ENCODE data around the gene EVC.

Gene EVC

DNA sequence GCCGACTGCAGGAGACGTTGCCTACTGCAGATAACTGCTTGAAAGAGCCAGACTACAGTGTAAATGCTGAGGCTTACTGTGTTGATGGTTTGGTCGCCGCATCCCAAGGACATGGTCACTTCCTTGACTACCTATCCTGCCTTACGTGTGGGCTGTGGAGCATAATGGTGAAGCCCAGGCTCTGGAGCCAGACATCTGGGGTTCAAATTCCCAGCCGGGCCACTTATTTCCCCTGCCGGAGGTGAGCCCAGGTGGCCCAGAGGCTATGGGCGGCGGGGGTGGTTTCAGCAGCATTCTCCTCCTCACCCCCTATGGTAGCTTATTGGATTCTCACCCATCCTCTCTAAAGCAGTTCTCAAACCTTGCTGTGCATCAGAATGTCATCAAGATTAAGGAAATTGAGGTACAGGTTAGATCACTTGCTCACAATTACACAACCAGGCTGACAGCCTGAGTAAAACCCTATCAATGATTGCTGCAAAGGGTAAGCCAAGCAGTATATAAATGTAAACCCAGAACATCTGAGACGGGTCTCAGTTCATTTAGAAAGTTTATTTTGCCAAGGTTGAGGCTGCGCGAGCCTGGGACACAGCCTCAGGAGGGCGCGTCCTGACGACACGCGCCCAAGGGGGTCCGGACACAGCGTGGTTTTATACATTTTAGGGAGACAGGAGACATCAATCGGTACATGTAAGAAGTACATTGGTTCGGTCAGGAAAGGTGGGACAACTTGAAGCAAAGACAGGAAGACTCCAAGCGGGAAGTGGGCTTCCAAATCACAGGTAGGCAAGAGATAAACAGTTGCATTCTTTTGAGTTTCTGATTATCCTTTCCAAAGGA, 48.5 kb downstream of the EVC start:
- Histone ChIP-seq H3K27ac (ENCODE audit: low read length) (no peak overlapping the region), H3K9me3 (ENCODE audit: control insufficient read depth, low read depth, low read length) (no peaks in the 10 kb centered on the region), H3K9ac (ENCODE audit: low read length) (no peak overlapping the region), H3K27me3 (ENCODE audit: control insufficient read depth, insufficient read depth, low read length) (no peaks in the 10 kb centered on the region), H3K4me3 (ENCODE audit: low read length) (no peak overlapping the region), H3K4me1 (ENCODE audit: control insufficient read depth, low read depth, low read length) (no peaks in the 10 kb centered on the region), H3K36me3 (ENCODE audit: control insufficient read depth, low read depth, low read length) (peaks cover 5% of the 10 kb centered on the region)

DNA sequence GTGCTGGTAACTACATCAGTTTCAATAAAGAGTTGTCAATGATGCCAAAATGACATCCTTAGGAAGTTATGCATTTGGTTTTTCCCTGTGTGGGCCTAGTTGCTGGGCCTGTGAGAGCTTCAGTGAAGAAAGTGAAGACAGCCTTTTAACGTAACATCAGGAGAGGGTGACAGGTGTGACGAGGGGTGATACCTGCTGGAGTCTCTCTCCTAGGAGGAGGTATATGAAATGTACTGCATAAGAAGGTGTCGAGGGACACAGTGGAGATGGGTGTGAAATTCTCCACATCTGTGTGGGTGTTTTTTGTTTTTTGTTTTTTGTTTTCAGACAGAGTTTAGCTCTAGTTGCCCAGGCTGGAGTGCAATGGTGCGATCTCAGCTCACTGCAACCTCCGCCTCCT, 49.2 kb downstream of the EVC start:
- Histone ChIP-seq H3K9me3 (ENCODE audit: control insufficient read depth, low read depth, low read length) (no peaks in the 10 kb centered on the region), H3K27ac (ENCODE audit: low read length) (no peak overlapping the region), H3K27me3 (ENCODE audit: control insufficient read depth, insufficient read depth, low read length) (no peaks in the 10 kb centered on the region), H3K9ac (ENCODE audit: low read length) (no peak overlapping the region), H3K4me3 (ENCODE audit: low read length) (no peak overlapping the region), H3K4me1 (ENCODE audit: control insufficient read depth, low read depth, low read length) (no peaks in the 10 kb centered on the region), H3K36me3 (ENCODE audit: control insufficient read depth, low read depth, low read length) (peaks cover 5% of the 10 kb centered on the region)

DNA sequence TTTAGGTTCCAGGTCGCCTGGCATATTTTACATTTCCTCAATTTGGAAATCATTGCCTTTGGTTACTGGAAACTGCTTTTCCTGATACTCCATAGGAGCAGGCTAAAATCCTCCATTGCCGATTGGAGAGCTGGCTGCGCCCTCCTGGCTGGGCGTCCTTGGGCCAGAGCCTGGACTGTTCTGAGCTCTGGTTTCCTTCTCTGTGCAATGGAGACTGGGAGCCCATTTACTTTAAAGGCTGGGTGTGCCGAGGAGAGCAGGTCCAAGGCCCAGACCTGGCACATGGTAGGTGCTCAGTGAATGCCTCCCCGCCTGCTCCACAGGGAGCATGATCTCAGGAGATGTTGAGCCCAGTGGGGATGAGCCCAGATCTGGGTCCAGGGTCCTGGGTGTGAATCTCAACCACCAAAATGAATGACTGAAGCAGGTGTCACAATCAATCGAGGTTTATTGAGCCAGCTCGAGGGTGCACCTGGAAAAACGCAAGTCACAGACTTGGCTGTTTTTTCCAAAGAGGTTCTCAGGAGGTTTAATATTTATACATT, 50.0 kb downstream of the EVC start:
- H3K27ac ChIP-seq (ENCODE audit: low read length) = no peak overlapping the region
- no peak overlapping the region for H3K9ac ChIP-seq (ENCODE audit: low read length)
- H3K36me3 ChIP-seq (ENCODE audit: control insufficient read depth, low read depth, low read length) = peaks cover 5% of the 10 kb centered on the region
- no peaks in the 10 kb centered on the region for H3K9me3 ChIP-seq (ENCODE audit: control insufficient read depth, low read depth, low read length)
- H3K4me3 ChIP-seq (ENCODE audit: low read length) = no peak overlapping the region
- H3K27me3 ChIP-seq (ENCODE audit: control insufficient read depth, insufficient read depth, low read length) = no peaks in the 10 kb centered on the region
- no peaks in the 10 kb centered on the region for H3K4me1 ChIP-seq (ENCODE audit: control insufficient read depth, low read depth, low read length)

DNA sequence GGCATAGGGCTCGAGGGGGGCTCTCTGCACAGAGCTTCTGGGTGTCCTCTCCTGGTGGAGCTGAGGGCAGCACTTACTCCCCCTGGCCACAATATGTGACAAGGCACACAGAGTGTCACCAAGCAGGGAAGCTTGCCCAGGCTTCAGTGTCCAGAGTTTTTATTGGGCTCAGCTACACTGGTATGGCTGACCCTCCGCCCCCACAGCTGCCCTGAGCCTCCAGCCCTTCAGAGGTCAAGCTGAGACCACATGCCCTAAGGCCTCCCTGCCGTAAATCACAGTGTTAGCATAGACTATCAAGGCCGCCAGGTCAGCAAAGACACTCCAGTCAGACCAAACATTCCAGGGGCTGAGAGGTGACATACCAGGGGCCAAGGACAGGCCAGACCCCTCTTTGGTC, 59.0 kb downstream of the EVC start:
- Histone ChIP-seq H3K9me3 (ENCODE audit: control insufficient read depth, low read depth, low read length) (peaks cover 6% of the 10 kb centered on the region), H3K27me3 (ENCODE audit: control insufficient read depth, insufficient read depth, low read length) (no peaks in the 10 kb centered on the region), H3K4me1 (ENCODE audit: control insufficient read depth, low read depth, low read length) (peaks cover 11% of the 10 kb centered on the region), H3K27ac (ENCODE audit: low read length) (no peak overlapping the region), H3K4me3 (ENCODE audit: low read length) (no peak overlapping the region), H3K9ac (ENCODE audit: low read length) (no peak overlapping the region), H3K36me3 (ENCODE audit: control insufficient read depth, low read depth, low read length) (no peaks in the 10 kb centered on the region)

DNA sequence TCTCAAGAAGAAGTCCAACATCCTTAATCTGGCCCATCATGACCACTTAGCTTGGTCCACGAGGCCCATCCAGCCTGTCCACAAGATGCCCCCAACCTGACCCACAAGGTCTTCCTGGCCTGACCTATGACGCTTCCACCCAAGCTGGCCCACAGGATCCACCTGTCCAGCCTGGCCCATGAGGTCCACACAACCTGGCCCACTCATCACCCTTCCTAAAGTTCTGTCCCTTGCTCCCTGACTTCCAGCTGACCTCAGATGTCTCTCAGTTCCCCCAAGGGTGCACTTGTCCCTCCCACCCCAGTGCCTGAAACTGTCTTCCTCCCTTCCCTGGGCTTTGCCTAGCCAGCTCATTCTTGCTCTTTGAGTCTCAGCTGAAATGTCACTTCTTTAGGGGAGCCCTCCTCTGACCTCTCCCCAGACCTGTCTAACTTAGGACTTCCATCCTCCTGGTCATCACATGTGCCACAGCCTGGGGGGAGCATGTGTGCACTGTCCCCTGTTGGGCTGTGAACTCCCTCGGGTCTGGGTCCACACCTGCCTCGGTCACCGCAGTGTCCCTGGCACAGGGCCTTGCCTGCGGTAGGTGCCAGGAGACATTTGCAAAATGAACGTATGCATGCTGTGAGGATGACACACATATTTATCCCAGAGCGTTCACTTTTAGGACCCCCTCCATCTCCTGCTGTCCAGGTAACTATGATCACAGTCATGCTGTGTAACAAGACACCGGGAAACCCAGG, 61.7 kb downstream of the EVC start:
- Histone ChIP-seq H3K9me3 (ENCODE audit: control insufficient read depth, low read depth, low read length) (peaks cover 14% of the 10 kb centered on the region), H3K36me3 (ENCODE audit: control insufficient read depth, low read depth, low read length) (no peaks in the 10 kb centered on the region), H3K27me3 (ENCODE audit: control insufficient read depth, insufficient read depth, low read length) (no peaks in the 10 kb centered on the region), H3K9ac (ENCODE audit: low read length) (no peak overlapping the region), H3K4me1 (ENCODE audit: control insufficient read depth, low read depth, low read length) (peaks cover 11% of the 10 kb centered on the region), H3K4me3 (ENCODE audit: low read length) (no peak overlapping the region), H3K27ac (ENCODE audit: low read length) (no peak overlapping the region)

DNA sequence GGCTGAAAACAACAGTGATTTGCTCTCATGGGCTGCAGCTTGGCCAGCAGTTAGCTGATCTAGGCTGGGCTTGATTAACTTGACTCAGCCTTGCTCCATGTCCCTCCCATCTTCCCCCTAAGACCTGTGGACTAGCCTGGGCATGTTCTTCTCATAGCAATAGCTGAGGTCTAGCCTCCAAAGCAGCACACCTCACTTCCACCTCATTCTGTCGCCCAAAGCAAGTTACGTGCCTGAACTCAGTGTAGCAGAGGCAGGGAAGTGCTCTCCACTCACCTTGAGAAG, 62.2 kb downstream of the EVC start:
- H3K9ac ChIP-seq (ENCODE audit: low read length) = no peak overlapping the region
- H3K27me3 ChIP-seq (ENCODE audit: control insufficient read depth, insufficient read depth, low read length) = no peaks in the 10 kb centered on the region
- no peak overlapping the region for H3K27ac ChIP-seq (ENCODE audit: low read length)
- H3K4me3 ChIP-seq (ENCODE audit: low read length) = no peak overlapping the region
- H3K36me3 ChIP-seq (ENCODE audit: control insufficient read depth, low read depth, low read length) = no peaks in the 10 kb centered on the region
- H3K4me1 ChIP-seq (ENCODE audit: control insufficient read depth, low read depth, low read length) = peaks cover 11% of the 10 kb centered on the region
- H3K9me3 ChIP-seq (ENCODE audit: control insufficient read depth, low read depth, low read length) = peaks cover 12% of the 10 kb centered on the region

DNA sequence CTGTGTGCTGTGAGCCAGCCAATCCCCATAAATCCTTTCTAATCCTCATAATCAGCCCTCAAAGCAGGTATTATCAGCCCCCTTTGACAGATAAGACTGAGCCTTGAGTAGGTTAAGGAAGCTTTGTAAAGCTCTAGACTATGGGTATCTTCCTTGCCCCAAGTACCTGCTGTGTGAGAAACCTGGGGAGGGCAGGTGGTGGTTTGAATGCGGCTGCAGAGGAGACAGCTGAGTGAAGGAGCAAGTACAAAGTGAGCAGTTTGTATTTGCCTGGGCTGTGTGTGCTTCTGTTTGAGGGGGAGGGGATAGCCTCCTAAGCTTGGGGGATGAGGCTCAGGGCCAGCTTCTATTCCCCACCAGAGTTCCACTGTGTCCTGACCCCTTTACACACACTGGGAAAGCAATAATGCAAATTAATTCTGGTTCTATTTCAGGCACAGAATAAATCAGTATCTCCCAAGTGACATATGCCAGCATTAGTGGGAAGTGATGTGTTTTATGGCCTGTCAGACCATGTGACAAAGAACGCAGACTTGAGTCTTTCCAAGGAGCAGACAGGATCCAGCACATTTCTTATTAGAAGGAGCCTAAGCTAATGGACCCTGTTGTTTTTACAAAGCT, 63.5 kb downstream of the EVC start:
- H3K36me3 ChIP-seq (ENCODE audit: control insufficient read depth, low read depth, low read length) = no peaks in the 10 kb centered on the region
- H3K4me3 ChIP-seq (ENCODE audit: low read length) = no peak overlapping the region
- H3K27me3 ChIP-seq (ENCODE audit: control insufficient read depth, insufficient read depth, low read length) = no peaks in the 10 kb centered on the region
- no peak overlapping the region for H3K27ac ChIP-seq (ENCODE audit: low read length)
- H3K9me3 ChIP-seq (ENCODE audit: control insufficient read depth, low read depth, low read length) = peaks cover 12% of the 10 kb centered on the region
- no peak overlapping the region for H3K9ac ChIP-seq (ENCODE audit: low read length)
- peaks cover 11% of the 10 kb centered on the region for H3K4me1 ChIP-seq (ENCODE audit: control insufficient read depth, low read depth, low read length)

DNA sequence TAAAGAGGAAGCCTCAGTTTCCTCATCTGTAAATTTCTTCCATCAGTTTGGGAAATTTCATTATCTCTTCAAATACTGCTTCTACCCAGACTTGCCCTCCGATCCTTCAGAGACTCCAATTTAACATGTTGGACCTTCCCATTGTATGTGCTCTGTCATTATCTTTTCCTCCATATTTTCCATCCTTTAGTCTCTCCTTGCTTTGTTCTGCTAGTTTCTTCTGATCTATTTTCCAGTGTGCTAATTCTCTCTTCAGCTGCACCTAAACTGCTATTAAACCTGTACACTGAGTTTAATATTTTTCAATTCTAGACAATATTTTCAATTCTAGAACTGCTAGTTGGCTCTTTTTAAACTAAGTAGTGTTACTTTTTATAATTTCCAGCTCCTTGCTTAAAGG, 65.5 kb downstream of the EVC start:
- peaks cover 9% of the 10 kb centered on the region for H3K9me3 ChIP-seq (ENCODE audit: control insufficient read depth, low read depth, low read length)
- no peaks in the 10 kb centered on the region for H3K36me3 ChIP-seq (ENCODE audit: control insufficient read depth, low read depth, low read length)
- H3K27ac ChIP-seq (ENCODE audit: low read length) = no peak overlapping the region

DNA sequence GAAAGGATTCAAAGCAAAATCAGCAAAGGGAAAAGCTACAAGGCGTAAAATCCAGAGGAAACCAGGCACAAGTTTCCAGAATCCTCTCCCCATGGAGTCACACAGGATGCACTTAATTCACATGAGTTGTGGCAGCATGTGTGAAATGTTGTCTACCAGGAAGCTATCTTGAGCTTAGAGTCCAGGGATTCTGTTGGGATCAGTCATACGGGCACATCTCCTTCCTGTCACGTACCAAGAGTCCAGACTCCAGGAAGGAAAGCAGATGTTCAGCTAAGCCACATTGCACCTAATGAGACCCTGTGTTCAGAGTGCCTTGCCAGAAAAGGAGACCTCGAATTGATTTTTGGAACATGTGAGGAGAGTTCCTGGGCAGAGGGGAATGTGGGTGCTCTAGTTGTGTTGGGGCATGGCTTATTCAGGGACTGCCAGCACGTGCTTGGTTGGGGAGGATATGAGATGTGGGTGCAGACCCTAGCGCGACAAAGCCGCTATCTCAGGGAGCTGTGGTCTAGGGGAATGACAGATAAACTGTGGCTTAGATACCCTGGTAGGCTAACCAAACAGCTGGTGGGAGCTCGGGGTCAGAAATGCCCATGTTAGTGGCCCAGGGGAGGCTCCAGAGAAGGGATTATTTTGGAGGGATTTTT, 70.0 kb downstream of the EVC start:
- Histone ChIP-seq H3K9ac (ENCODE audit: low read length) (no peak overlapping the region), H3K27ac (ENCODE audit: low read length) (no peak overlapping the region), H3K36me3 (ENCODE audit: control insufficient read depth, low read depth, low read length) (no peaks in the 10 kb centered on the region), H3K4me3 (ENCODE audit: low read length) (no peak overlapping the region), H3K27me3 (ENCODE audit: control insufficient read depth, insufficient read depth, low read length) (no peaks in the 10 kb centered on the region), H3K9me3 (ENCODE audit: control insufficient read depth, low read depth, low read length) (peaks cover 9% of the 10 kb centered on the region), H3K4me1 (ENCODE audit: control insufficient read depth, low read depth, low read length) (no peaks in the 10 kb centered on the region)

More for the DNA sequence above, 65.5 kb downstream of the EVC start:
- no peak overlapping the region for H3K4me3 ChIP-seq (ENCODE audit: low read length)
- no peak overlapping the region for H3K9ac ChIP-seq (ENCODE audit: low read length)
- H3K4me1 ChIP-seq (ENCODE audit: control insufficient read depth, low read depth, low read length) = peaks cover 11% of the 10 kb centered on the region
- H3K27me3 ChIP-seq (ENCODE audit: control insufficient read depth, insufficient read depth, low read length) = no peaks in the 10 kb centered on the region

DNA sequence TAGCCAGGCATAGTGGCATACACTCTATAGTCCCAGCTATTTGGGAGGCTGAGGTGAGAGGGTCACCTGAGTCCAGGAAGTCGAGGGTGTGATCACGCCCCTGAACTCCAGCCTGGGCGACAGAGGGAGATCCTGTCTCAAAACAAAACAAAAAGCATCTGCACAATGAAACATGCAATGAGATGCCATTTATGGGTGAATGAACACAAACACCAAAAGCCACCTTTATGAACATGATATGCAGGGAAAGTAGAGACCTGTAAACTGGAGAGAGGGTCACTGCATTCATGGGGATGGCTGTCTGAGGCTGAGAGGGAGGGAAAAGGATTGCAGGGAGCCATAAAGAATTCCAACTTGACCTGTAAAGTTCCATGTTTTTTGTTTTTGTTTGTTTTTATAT, 70.7 kb downstream of the EVC start:
- Histone ChIP-seq H3K4me3 (ENCODE audit: low read length) (no peak overlapping the region), H3K27ac (ENCODE audit: low read length) (no peak overlapping the region)

DNA sequence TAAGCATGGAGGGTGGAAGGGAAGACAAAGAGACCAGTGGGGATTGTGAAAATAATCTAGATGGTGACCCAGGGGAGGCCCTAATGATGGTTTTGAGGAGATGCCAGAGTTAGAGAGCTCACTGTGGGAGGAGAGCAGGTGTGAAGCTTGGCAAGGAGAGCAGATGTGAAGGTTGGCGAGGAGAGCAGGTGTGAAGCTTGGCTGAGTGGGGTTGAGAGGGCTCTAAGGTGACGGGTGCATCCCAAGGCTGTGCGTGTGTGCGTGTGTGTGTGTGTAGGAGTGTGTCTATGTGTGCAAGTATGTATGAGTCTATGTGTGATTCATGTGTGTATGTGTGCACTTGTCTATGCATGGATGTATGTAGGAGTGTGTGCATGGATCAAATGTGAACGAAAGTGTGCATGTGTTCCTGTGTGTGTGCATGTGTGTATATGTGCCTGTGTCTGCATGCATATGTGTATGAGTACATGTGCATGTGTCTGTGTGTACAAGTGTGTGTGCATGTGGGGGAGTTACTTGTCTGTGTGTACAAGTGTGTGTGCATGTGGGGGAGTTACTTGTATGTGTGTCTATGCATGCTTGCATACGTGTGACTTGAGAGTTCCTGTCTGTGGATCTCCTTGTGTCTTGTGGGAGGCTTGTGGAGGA, 72.0 kb downstream of the EVC start:
- no peak overlapping the region for H3K4me3 ChIP-seq (ENCODE audit: low read length)
- no peaks in the 10 kb centered on the region for H3K36me3 ChIP-seq (ENCODE audit: control insufficient read depth, low read depth, low read length)
- H3K9ac ChIP-seq (ENCODE audit: low read length) = no peak overlapping the region
- H3K27me3 ChIP-seq (ENCODE audit: control insufficient read depth, insufficient read depth, low read length) = no peaks in the 10 kb centered on the region
- no peaks in the 10 kb centered on the region for H3K9me3 ChIP-seq (ENCODE audit: control insufficient read depth, low read depth, low read length)
- no peaks in the 10 kb centered on the region for H3K4me1 ChIP-seq (ENCODE audit: control insufficient read depth, low read depth, low read length)
- no peak overlapping the region for H3K27ac ChIP-seq (ENCODE audit: low read length)

More for the DNA sequence above, 70.7 kb downstream of the EVC start:
- Histone ChIP-seq H3K36me3 (ENCODE audit: control insufficient read depth, low read depth, low read length) (no peaks in the 10 kb centered on the region), H3K4me1 (ENCODE audit: control insufficient read depth, low read depth, low read length) (no peaks in the 10 kb centered on the region), H3K9me3 (ENCODE audit: control insufficient read depth, low read depth, low read length) (peaks cover 1% of the 10 kb centered on the region), H3K27me3 (ENCODE audit: control insufficient read depth, insufficient read depth, low read length) (no peaks in the 10 kb centered on the region), H3K9ac (ENCODE audit: low read length) (no peak overlapping the region)

Measured in iPS-18a (cell line).